Measurements from ENCODE around the gene MYH11.
"Not testable (repeated sequence)": the region's sequence is repeated elsewhere in the genome, so short reads cannot be mapped to it uniquely, and the experiment has no call there.

The MYH11 gene

DNA sequence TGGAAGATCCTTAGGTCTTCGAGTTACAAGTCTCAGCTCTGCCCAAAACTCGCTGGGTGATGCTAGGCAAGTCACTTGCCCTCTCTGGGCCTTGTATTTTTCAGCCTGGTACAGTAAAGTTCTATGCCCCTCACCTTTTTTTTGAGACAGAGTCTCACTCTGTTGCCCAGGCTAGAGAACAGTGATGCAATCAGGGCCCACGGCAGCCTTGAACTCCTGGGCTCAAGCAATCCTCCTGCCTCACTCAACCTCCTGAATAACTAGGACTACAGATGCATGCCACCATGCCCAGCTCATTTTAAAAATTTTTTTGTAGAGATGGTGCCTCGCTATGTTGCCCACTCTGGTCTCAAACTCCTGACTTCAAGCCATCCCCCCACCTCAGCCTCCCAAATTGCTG, 3.8 kb downstream of the MYH11 start:
- DNase-seq (ENCODE audit: extremely low spot score) = no peak
- POLR2A ChIA-PET = no interaction called here
- TF ChIP-seq FOXK2 (IDR thresholded peaks at IDR 0.05) = no peak
- TF ChIP-seq ARNT (IDR thresholded peaks at IDR 0.05) = no peak
- TF ChIP-seq SP1 (IDR thresholded peaks at IDR 0.05) = no peak
- CTCF ChIA-PET = no interaction called here

DNA sequence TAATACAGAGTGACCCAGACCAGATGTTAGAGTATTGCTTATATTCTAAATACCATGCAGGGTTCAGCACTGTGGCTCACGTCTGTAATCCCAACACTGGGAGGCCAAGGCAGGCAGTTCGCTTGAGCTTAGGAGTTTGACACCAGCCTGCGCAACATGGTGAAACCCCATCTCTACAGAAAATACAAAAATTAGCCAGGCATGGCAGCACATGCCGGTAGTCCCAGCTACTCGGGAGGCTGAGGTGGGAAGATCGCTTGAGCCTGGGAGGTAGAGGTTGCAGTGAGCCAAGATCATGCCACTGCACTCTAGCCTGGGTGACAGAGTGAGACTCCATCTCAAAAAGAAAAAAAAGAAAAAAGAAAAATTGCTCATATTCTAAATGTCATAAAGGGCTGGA, 6.3 kb downstream of the MYH11 start:
- DNase-seq (ENCODE audit: extremely low spot score); POLR2A ChIA-PET; CTCF ChIA-PET: not testable (repeated sequence)

DNA sequence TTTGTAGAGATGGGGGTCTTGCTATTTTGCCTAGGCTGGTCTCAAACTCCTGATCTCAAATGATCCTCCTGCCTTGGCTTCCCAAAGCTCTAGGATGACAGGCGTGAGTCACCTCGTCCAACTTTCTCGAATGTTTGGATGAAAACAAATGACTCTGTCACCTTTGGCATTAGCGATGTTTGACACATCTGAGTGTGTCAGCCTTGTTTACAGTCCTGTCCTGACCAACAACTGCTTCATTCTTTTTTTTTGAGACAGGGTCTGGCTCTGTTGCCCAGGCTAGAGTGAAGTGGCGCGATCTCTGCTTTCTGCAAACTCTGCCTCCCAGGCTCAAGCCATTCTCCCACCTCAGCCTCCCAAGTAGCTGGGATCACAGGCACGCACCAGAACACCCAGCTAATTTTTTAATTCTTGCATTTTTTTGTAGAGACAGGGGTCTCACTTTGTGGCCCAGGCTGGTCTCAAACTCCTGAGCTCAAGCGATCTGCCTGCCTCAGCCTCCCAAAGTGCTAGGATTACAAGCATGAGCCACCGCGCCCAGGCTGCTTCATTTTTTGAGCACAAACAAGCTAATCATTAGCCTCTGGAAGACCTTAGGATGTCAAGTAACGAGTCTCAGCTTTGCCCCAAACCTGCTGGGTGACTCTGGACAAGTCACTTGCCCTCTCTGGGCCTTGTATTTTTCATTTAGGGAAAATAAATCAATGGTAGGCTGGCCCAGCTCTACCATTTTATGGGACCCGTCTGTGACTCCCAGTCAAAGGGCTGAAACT, 7.4 kb downstream of the MYH11 start:
- CTCF ChIA-PET = interaction anchor here (0.6 kb wide), 1 partner anchor 83 kb away, joined by 3 read pairs; no protein-coding TSS in a partner anchor
- no peak for TF ChIP-seq BHLHE40 (IDR thresholded peaks at IDR 0.05; ENCODE audit: borderline replicate concordance)
- no peak for TF ChIP-seq ZNF384 (IDR thresholded peaks at IDR 0.05)
- TF ChIP-seq, protein P1, sequence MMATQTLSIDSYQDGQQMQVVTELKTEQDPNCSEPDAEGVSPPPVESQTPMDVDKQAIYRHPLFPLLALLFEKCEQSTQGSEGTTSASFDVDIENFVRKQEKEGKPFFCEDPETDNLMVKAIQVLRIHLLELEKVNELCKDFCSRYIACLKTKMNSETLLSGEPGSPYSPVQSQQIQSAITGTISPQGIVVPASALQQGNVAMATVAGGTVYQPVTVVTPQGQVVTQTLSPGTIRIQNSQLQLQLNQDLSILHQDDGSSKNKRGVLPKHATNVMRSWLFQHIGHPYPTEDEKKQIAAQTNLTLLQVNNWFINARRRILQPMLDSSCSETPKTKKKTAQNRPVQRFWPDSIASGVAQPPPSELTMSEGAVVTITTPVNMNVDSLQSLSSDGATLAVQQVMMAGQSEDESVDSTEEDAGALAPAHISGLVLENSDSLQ (IDR thresholded peaks at IDR 0.05) = no peak
- no peak for TF ChIP-seq FOXM1 (IDR thresholded peaks at IDR 0.05; ENCODE audit: borderline replicate concordance)
- no peak for TF ChIP-seq SP1 (IDR thresholded peaks at IDR 0.05)
- TF ChIP-seq FOXA1 (IDR thresholded peaks at IDR 0.05) = no peak
- TF ChIP-seq SUZ12 (IDR thresholded peaks at IDR 0.05) = no peak
- no peak for DNase-seq (ENCODE audit: extremely low spot score)
- POLR2A ChIA-PET = interaction anchor here (1.1 kb wide), 1 partner anchor 39 kb away, joined by 3 read pairs; the partner anchor contains the start of gene CEP20

DNA sequence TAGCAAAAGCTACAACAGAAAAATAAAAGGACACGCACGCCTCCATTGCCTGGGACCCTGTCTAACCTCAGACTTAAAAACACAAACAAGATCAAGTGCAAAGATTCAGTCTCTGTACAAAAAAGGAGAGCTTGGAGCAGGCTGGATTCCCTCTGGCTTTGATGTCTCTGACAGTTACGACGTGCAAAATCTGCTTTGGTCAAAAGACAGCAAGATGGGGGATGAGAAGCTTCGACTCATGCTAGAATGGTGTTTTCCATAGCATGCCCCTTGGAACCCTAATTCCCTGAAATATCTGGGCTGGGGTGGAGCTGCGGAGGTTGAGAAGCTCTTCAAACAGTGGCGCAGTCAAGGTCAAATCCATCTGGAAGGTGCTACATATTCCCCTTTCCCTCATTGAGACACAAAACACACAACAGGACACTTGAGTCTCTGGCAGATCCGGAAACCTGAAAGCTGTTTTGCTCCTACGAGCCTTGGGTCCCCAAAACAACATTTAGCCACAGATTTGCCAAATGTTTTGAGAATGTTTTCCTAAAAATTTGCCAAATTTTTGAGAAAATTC, 9.1 kb downstream of the MYH11 start:
- ChIA-PET CTCF (no interaction called here), POLR2A (no interaction called here)
- no peak for DNase-seq (ENCODE audit: extremely low spot score)
- TF ChIP-seq FOXA1 (IDR thresholded peaks at IDR 0.05) = no peak
- TF ChIP-seq FOXM1 (IDR thresholded peaks at IDR 0.05; ENCODE audit: borderline replicate concordance) = no peak
- no peak for TF ChIP-seq BHLHE40 (IDR thresholded peaks at IDR 0.05; ENCODE audit: borderline replicate concordance)
- TF ChIP-seq TARDBP (IDR thresholded peaks at IDR 0.05) = no peak
- TF ChIP-seq, protein P1 (IDR thresholded peaks at IDR 0.05) = no peak
- no peak for TF ChIP-seq CTBP1 (IDR thresholded peaks at IDR 0.05; ENCODE audit: borderline replicate concordance)
- TF ChIP-seq SP1 (IDR thresholded peaks at IDR 0.05) = no peak
- no peak for TF ChIP-seq NFRKB (IDR thresholded peaks at IDR 0.05)
- TF ChIP-seq ARNT (IDR thresholded peaks at IDR 0.05) = no peak
- no peak for TF ChIP-seq L3MBTL2 (conservative IDR thresholded peaks at IDR 0.05)
- TF ChIP-seq LEF1 (IDR thresholded peaks at IDR 0.05; ENCODE audit: borderline replicate concordance) = no peak
- TF ChIP-seq HDGF (IDR thresholded peaks at IDR 0.05; ENCODE audit: borderline replicate concordance) = no peak
- no peak for TF ChIP-seq ZNF384 (IDR thresholded peaks at IDR 0.05)
- no peak for TF ChIP-seq FOXK2 (IDR thresholded peaks at IDR 0.05)

DNA sequence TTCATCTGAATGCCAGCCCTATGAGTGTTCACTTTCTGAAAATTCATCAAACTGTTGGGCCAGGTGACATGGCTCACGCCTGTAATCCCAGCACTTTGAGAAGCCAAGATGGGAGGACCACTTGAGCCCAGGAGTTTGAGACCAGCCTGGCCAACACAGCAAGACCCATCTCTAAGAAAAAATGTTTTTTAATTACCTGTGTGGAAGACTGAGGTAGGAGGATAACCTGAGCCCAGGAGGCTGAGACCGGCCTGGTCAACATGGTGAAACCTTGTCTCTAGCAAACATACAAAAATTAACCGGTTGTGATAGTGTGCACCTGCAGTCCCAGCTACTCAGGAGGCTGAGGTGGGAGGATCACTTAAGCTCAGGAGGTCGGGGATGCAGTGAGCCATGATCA, 10.3 kb downstream of the MYH11 start:
- no peak for TF ChIP-seq FOXK2 (IDR thresholded peaks at IDR 0.05)
- TF ChIP-seq SP1 (IDR thresholded peaks at IDR 0.05) = no peak
- TF ChIP-seq SUZ12 (IDR thresholded peaks at IDR 0.05) = no peak
- TF ChIP-seq NFRKB (IDR thresholded peaks at IDR 0.05) = no peak
- no peak for TF ChIP-seq TARDBP (IDR thresholded peaks at IDR 0.05)
- TF ChIP-seq ELF4 (IDR thresholded peaks at IDR 0.05) = no peak
- TF ChIP-seq HDGF (IDR thresholded peaks at IDR 0.05; ENCODE audit: borderline replicate concordance) = no peak
- TF ChIP-seq FOXM1 (IDR thresholded peaks at IDR 0.05; ENCODE audit: borderline replicate concordance) = no peak
- no peak for TF ChIP-seq CTBP1 (IDR thresholded peaks at IDR 0.05; ENCODE audit: borderline replicate concordance)
- TF ChIP-seq, protein P1 (IDR thresholded peaks at IDR 0.05) = no peak
- no peak for TF ChIP-seq ARNT (IDR thresholded peaks at IDR 0.05)
- no peak for TF ChIP-seq L3MBTL2 (conservative IDR thresholded peaks at IDR 0.05)
- no peak for TF ChIP-seq ZNF384 (IDR thresholded peaks at IDR 0.05)
- no peak for TF ChIP-seq LEF1 (IDR thresholded peaks at IDR 0.05; ENCODE audit: borderline replicate concordance)
- no peak for TF ChIP-seq FOXA1 (IDR thresholded peaks at IDR 0.05)
- TF ChIP-seq BHLHE40 (IDR thresholded peaks at IDR 0.05; ENCODE audit: borderline replicate concordance) = no peak
- ChIA-PET POLR2A (no interaction called here), CTCF (no interaction called here)
- DNase-seq (ENCODE audit: extremely low spot score) = no peak

DNA sequence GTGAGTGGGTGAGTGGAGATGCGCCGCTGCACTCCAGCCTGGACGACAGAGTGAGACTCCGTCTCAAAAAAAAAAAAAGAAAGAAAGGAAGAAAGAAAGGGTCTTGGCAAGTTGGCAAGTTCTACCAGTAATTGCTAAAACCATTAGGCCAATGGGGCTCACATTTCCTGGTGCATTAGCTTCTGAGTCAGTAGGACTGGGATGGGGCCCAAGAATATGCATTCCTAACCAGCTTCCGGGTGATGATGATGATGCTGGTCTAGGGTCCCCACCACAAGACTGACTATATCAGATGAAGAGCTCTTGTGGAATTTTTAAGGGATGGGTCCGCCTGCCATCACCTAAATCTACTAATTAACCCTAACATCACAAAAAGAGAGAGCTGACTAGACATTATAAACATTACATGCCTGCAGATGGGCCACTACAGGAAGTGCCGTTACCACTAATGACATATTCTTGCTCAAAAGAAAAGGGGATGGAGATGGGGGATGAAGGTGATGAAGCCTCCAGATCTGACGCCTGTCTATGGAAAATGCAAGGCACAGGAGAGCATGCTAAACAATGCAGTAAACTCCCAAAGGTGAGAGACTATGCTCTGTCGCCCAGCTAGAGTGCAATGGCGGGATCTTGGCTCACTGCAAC, 13.1 kb downstream of the MYH11 start:
- CTCF ChIA-PET = no interaction called here
- POLR2A ChIA-PET = interaction anchor here (0.6 kb wide), 1 partner anchor 101 kb away, joined by 4 read pairs; no protein-coding TSS in a partner anchor
- TF ChIP-seq CTBP1 (IDR thresholded peaks at IDR 0.05; ENCODE audit: borderline replicate concordance) (no peak), BHLHE40 (IDR thresholded peaks at IDR 0.05; ENCODE audit: borderline replicate concordance) (no peak), ELF4 (IDR thresholded peaks at IDR 0.05) (no peak), FOXM1 (IDR thresholded peaks at IDR 0.05; ENCODE audit: borderline replicate concordance) (no peak), NFRKB (IDR thresholded peaks at IDR 0.05) (no peak), L3MBTL2 (conservative IDR thresholded peaks at IDR 0.05) (no peak), SUZ12 (IDR thresholded peaks at IDR 0.05) (no peak), SP1 (IDR thresholded peaks at IDR 0.05) (no peak), FOXK2 (IDR thresholded peaks at IDR 0.05) (no peak), FOXA1 (IDR thresholded peaks at IDR 0.05) (no peak), LEF1 (IDR thresholded peaks at IDR 0.05; ENCODE audit: borderline replicate concordance) (no peak), TARDBP (IDR thresholded peaks at IDR 0.05) (no peak), ARNT (IDR thresholded peaks at IDR 0.05) (no peak), HDGF (IDR thresholded peaks at IDR 0.05; ENCODE audit: borderline replicate concordance) (no peak), ZNF384 (IDR thresholded peaks at IDR 0.05) (no peak)
- TF ChIP-seq, protein P1 (IDR thresholded peaks at IDR 0.05) = no peak
- DNase-seq (ENCODE audit: extremely low spot score) = no peak

DNA sequence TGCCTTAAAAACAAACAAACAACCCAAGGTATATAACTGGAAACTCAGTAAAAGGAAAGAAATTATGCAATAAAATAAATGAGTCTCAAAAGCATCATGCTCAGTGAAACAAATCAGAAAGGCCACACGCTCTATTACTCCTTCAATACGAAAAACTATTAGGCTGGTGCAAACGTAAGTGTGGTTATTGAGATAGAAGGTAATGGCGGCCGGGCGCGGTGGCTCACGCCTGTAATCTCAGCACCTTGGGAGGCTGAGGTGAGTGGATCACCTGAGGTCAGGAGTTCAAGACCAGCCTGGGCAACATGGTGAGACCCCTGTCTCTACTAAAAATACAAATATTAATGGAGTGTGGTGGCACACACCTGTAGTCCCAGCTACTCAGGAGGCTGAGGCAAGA, 17.6 kb downstream of the MYH11 start:
- DNase-seq (ENCODE audit: extremely low spot score); POLR2A ChIA-PET; CTCF ChIA-PET: not testable (repeated sequence)

All from HEK293T (cell line).